ENCODE results near the gene IFT43.

The IFT43 gene

GRCh38 chr14:75981426-75982265, 3.9 kb upstream of the IFT43 start, which contains the start of gene TGFB3:
Gene TGFB3, minus strand, starts transcription at chr14:75981995. Its CDS starts 1,102 bp downstream, at chr14:75980893.
- Mint-ChIP-seq H3K27me3 (ENCODE audit: low read depth, poor library complexity) (peaks cover 45% of the 10 kb centered on the region), H3K9me3 (no peaks in the 10 kb centered on the region), H3K4me3 (peak within 1 kb of the TSS; percentile 88), H3K4me1 (peaks cover 62% of the 10 kb centered on the region), H3K27ac (peak within 1 kb of the TSS; percentile 94), H3K36me3 (ENCODE audit: low read depth) (no peaks in the 10 kb centered on the region)
- TF ChIP-seq, protein P1, sequence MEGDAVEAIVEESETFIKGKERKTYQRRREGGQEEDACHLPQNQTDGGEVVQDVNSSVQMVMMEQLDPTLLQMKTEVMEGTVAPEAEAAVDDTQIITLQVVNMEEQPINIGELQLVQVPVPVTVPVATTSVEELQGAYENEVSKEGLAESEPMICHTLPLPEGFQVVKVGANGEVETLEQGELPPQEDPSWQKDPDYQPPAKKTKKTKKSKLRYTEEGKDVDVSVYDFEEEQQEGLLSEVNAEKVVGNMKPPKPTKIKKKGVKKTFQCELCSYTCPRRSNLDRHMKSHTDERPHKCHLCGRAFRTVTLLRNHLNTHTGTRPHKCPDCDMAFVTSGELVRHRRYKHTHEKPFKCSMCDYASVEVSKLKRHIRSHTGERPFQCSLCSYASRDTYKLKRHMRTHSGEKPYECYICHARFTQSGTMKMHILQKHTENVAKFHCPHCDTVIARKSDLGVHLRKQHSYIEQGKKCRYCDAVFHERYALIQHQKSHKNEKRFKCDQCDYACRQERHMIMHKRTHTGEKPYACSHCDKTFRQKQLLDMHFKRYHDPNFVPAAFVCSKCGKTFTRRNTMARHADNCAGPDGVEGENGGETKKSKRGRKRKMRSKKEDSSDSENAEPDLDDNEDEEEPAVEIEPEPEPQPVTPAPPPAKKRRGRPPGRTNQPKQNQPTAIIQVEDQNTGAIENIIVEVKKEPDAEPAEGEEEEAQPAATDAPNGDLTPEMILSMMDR (IDR thresholded peaks at IDR 0.05) = no peak
- peak; percentile 34 for DNase-seq

DNA sequence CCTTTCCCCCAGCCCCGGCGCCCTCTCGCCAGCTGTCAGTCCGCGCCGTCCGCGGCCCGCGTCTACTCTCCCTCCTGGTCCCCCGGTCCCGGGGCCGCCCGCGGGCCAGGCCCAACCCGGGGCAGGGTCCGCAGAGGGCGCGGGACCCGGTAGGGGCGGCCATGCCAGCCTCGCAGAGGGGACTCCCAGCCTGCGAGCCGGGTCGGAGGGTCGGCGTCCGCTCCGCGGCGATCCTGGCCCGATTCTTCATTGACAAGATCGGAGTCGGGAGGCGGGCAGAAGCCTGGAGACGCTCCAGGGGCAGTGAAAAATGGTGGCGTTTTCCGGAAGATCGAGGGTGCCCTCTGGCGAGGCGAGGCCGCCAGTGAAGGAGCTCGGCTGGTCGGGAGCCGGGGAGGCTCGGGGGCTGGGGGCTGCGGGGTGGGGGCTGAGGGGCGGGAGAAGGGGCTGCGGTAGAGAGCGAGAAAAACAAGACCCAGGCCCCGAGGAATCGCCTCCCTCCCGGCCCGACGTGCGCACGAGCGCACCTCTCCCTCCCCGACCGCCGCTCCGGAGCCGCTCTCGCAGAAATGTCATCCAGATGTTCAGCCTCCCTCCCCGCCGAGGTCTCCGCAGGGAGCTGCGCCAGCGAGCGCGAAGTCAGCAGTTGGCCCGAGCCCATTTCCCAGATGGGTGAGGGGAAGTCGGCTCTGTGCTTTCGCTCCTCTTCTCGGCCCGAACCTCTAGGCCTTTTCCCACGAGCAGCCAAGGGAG, 3.1 kb upstream of the IFT43 start:
- Mint-ChIP-seq H3K4me3 (peak overlapping the region; percentile 88), H3K27ac (no peak overlapping the region), H3K27me3 (ENCODE audit: low read depth, poor library complexity) (peaks cover 43% of the 10 kb centered on the region), H3K9me3 (no peaks in the 10 kb centered on the region), H3K4me1 (peaks cover 58% of the 10 kb centered on the region), H3K36me3 (ENCODE audit: low read depth) (no peaks in the 10 kb centered on the region)
- peak; percentile 88 for DNase-seq
- TF ChIP-seq, protein P1 (IDR thresholded peaks at IDR 0.05) = peak; percentile 54

- TF ChIP-seq, protein P1 (IDR thresholded peaks at IDR 0.05) = no peak
- no peak for DNase-seq
- H3K36me3 Mint-ChIP-seq (ENCODE audit: low read depth) = no peaks in the 10 kb centered on the region
- peaks cover 52% of the 10 kb centered on the region for H3K4me1 Mint-ChIP-seq
- no peaks in the 10 kb centered on the region for H3K9me3 Mint-ChIP-seq
- H3K27me3 Mint-ChIP-seq (ENCODE audit: low read depth, poor library complexity) = peaks cover 40% of the 10 kb centered on the region
- H3K27ac Mint-ChIP-seq = no peak overlapping the region
- H3K4me3 Mint-ChIP-seq = peak overlapping the region; percentile 88
Measured at GRCh38 chr14:75983019-75983358, 2.6 kb upstream of the IFT43 start.

DNA sequence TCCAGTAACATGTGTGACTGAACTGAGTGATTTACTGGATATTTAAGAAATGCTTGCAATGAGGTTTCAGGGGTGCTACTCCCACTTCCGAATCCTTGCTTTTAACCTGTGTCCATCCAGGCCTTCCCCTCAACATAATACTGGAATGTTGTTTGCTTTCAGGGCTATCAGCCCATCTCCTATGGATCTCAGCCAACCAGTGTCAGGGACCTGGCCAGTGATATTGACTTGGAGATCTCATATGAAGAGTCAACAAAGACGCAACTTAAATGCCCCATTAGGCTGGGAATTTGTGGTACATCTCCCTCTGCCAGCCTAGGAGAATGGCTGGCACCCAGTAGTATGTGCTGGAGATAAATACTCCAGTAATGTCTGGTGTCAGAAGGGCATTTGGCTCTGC, 889 bp upstream of the IFT43 start:
- Mint-ChIP-seq H3K9me3 (no peaks in the 10 kb centered on the region), H3K4me1 (peaks cover 35% of the 10 kb centered on the region), H3K27ac (no peak overlapping the region), H3K4me3 (peak overlapping the region; percentile 99), H3K27me3 (ENCODE audit: low read depth, poor library complexity) (peaks cover 39% of the 10 kb centered on the region), H3K36me3 (ENCODE audit: low read depth) (peaks cover 10% of the 10 kb centered on the region)
- DNase-seq = no peak
- TF ChIP-seq, protein P1 (IDR thresholded peaks at IDR 0.05) = no peak

- Mint-ChIP-seq H3K36me3 (ENCODE audit: low read depth) (peaks cover 21% of the 10 kb centered on the region), H3K27me3 (ENCODE audit: low read depth, poor library complexity) (peaks cover 36% of the 10 kb centered on the region), H3K27ac (peak overlapping the region; percentile 93), H3K9me3 (no peaks in the 10 kb centered on the region), H3K4me1 (peaks cover 18% of the 10 kb centered on the region), H3K4me3 (peak overlapping the region; percentile 99)
- DNase-seq = no peak
- TF ChIP-seq, protein P1 (IDR thresholded peaks at IDR 0.05) = no peak
Measured at GRCh38 chr14:75986439-75986765, 839 bp downstream of the IFT43 start.
